HepG2 (cell line): ENCODE measurements around the gene LEMD3. TPM values are rescaled to one million over a fixed set of nuclear protein-coding genes. Genes with fewer than 3 reads are reported as not detected.

Experiments used
- ATAC-seq: fragments of 200-7000 bp; cut with Tn5 transposase; 3 replicates; pipeline ENCODE4 v1.9.1; 2020; ENCODE audit warnings: mild to moderate bottlenecking, moderate library complexity
- BruUV-seq: library from RNA; stranded (reverse); fragments of 400-500 nt; replicated peaks from 2 replicates; lab custom pipeline; 2021; lab: Mats Ljungman, UMichigan
- CTCF ChIA-PET: fragments of 300-600 bp; formaldehyde crosslinking; extraction: SDS; loops from one replicate; lab custom pipeline; 2021; ENCODE audit warnings: low total read pairs, inconsistent platforms, low intra/inter-chr PET ratio; lab: Yijun Ruan, JAX
- POLR2A ChIA-PET: fragments of 350-600 bp; sonication (Branson Sonifier 250); formaldehyde crosslinking; loops from one replicate; lab custom pipeline; 2020; ENCODE audit warnings: antibody characterized with exemption, inconsistent platforms; lab: Yijun Ruan, JAX
- DNase-seq: peaks from one replicate; pipeline ENCODE4 v3.0.0-alpha.2; 2015; ENCODE audit warnings: low spot score
- FAIRE-seq: peaks from 3 replicates; lab custom pipeline; 2011; peaks lifted over from hg19 to GRCh38; lab: Jason Lieb, UNC
- H2AFZ ChIP-seq: one replicate; pipeline ENCODE4 v1.6.1; 2011; ENCODE audit warnings: low read length, inconsistent platforms
- H3K27ac ChIP-seq: fragments of 300-600 bp; 3 replicates; pipeline ENCODE4 v1.8.0; 2011; ENCODE audit warnings: mixed run types, mild to moderate bottlenecking, mixed read lengths, low read length, inconsistent platforms; ENCODE audit not compliant: insufficient read depth; ENCODE audit errors: extremely low read length
- H3K27me3 ChIP-seq, 2 experiments: fragments of 200-600 bp in 1 of 2; 2 replicates in 1 of 2; 3 replicates in 1 of 2; pipeline versions ENCODE4 v1.6.0 to v1.8.0; 2011; ENCODE audit warnings: low read length in 2 of 2, mild to moderate bottlenecking in 2 of 2, moderate library complexity in 2 of 2, inconsistent platforms in 1 of 2; ENCODE audit not compliant: insufficient read depth in 2 of 2, control insufficient read depth in 1 of 2
- H3K36me3 ChIP-seq, 2 experiments: fragments of 200-600 bp in 1 of 2; replicated peaks in 1 of 2; 2 replicates in 1 of 2; 3 replicates in 1 of 2; pipeline versions ENCODE4 v1.5.1 to v1.8.0; 2011; ENCODE audit warnings: low read length in 2 of 2, inconsistent platforms in 1 of 2; ENCODE audit not compliant: insufficient read depth in 2 of 2, control insufficient read depth in 1 of 2
- H3K4me1 ChIP-seq: 2 replicates; pipeline ENCODE4 v1.5.1; 2012; ENCODE audit warnings: low read length, inconsistent platforms; ENCODE audit not compliant: insufficient read depth
- H3K4me2 ChIP-seq: 2 replicates; pipeline ENCODE4 v1.6.0; 2011; ENCODE audit warnings: low read depth, low read length, inconsistent platforms
- H3K4me3 ChIP-seq, 3 experiments: fragments of 200-600 bp in 1 of 3; sonication (generic), shearing (Covaris generic) in 1 of 3; replicated peaks in 1 of 3; 2 replicates each; pipeline ENCODE4 v1.5.1; 2011 to 2016; ENCODE audit warnings: low read length in 3 of 3, inconsistent platforms in 2 of 3, low read depth in 2 of 3, mild to moderate bottlenecking in 2 of 3, control low read depth in 1 of 3, mixed read lengths in 1 of 3; ENCODE audit not compliant: insufficient read depth in 1 of 3
- H3K79me2 ChIP-seq: one replicate; pipeline ENCODE4 v1.6.1; 2011; ENCODE audit warnings: low read length, inconsistent platforms; ENCODE audit not compliant: insufficient read depth
- H3K9ac ChIP-seq: 2 replicates; pipeline ENCODE4 v1.6.0; 2011; ENCODE audit warnings: mild to moderate bottlenecking, low read depth, low read length, inconsistent platforms; ENCODE audit not compliant: insufficient read depth
- H3K9me3 ChIP-seq: 2 replicates; pipeline ENCODE4 v1.5.1; 2012; ENCODE audit warnings: mild to moderate bottlenecking, low read length
- H4K20me1 ChIP-seq: 2 replicates; pipeline ENCODE4 v1.6.0; 2011; ENCODE audit warnings: inconsistent platforms, mild to moderate bottlenecking, low read length, moderate library complexity; ENCODE audit not compliant: insufficient read depth
- ARID3A ChIP-seq: IDR thresholded peaks from 2 replicates; pipeline ENCODE4 v1.6.1; 2012; ENCODE audit warnings: low read depth, low read length, improper control_type of control experiment
- ASH2L ChIP-seq: fragments of 300-600, 200-600 bp; sonication (generic); IDR thresholded peaks from 2 replicates; pipeline ENCODE4 v1.7.0; 2017; ENCODE audit warnings: low read depth, mild to moderate bottlenecking, moderate library complexity, mixed read lengths, low read length; ENCODE audit not compliant: insufficient read length
- CREBL2 ChIP-seq: sonication (generic); formaldehyde crosslinking; IDR thresholded peaks from 2 replicates; pipeline ENCODE4 v1.8.1; 2023; ENCODE audit warnings: missing genetic modification reagents, mild to moderate bottlenecking, borderline replicate concordance
- DMTF1 ChIP-seq: sonication (generic); formaldehyde crosslinking; IDR thresholded peaks from 2 replicates; pipeline ENCODE4 v1.4.0; 2020; ENCODE audit warnings: mild to moderate bottlenecking, missing genetic modification reagents
- GABPA ChIP-seq, 2 experiments: IDR thresholded peaks; 2 replicates each; pipeline ENCODE4 v1.6.1; 2011 to 2016; ENCODE audit warnings: low read depth in 2 of 2, low read length in 1 of 2, missing biosample characterization in 1 of 2, missing genetic modification characterization in 1 of 2
- KAT2B ChIP-seq: fragments of 150-350 bp; IDR thresholded peaks from 2 replicates; pipeline ENCODE4 v1.6.1; 2014; ENCODE audit warnings: low read depth, low read length, borderline replicate concordance
- KMT2B ChIP-seq: IDR thresholded peaks from 2 replicates; pipeline ENCODE4 v1.6.1; 2016; ENCODE audit warnings: missing genetic modification reagents, missing compliant biosample characterization
- MAF1 ChIP-seq: sonication (generic); formaldehyde crosslinking; IDR thresholded peaks from 2 replicates; pipeline ENCODE4 v1.5.0; 2020; ENCODE audit warnings: missing genetic modification reagents, borderline replicate concordance
- NFIB ChIP-seq: sonication (generic); formaldehyde crosslinking; IDR thresholded peaks from 2 replicates; pipeline ENCODE4 v1.9.0; 2021; ENCODE audit warnings: missing genetic modification reagents, mild to moderate bottlenecking, borderline replicate concordance
- ZBTB7B ChIP-seq: sonication (generic); formaldehyde crosslinking; IDR thresholded peaks from 2 replicates; pipeline ENCODE4 v1.4.0; 2020; ENCODE audit warnings: missing genetic modification reagents
- ZFP41 ChIP-seq: sonication (generic); formaldehyde crosslinking; IDR thresholded peaks from 2 replicates; pipeline ENCODE4 v1.4.0; 2020; ENCODE audit warnings: mild to moderate bottlenecking, missing genetic modification reagents, borderline replicate concordance
- ZNF160 ChIP-seq: sonication (generic); formaldehyde crosslinking; IDR thresholded peaks from 2 replicates; pipeline ENCODE4 v1.8.0; 2022; ENCODE audit warnings: mild to moderate bottlenecking, inconsistent platforms, missing genetic modification reagents
- ZNF282 ChIP-seq: fragments of 450-650 bp; IDR thresholded peaks from 2 replicates; pipeline ENCODE4 v1.6.1; 2018; ENCODE audit not compliant: partially characterized antibody
- ZNF317 ChIP-seq: sonication (generic); formaldehyde crosslinking; IDR thresholded peaks from 2 replicates; pipeline ENCODE4 v1.5.0; 2020; ENCODE audit warnings: mild to moderate bottlenecking, missing genetic modification reagents
- ZNF382 ChIP-seq: sonication (generic); formaldehyde crosslinking; IDR thresholded peaks from 2 replicates; pipeline ENCODE4 v1.5.0; 2020; ENCODE audit warnings: missing genetic modification reagents, mild to moderate bottlenecking, borderline replicate concordance
- ZNF556 ChIP-seq: sonication (generic); formaldehyde crosslinking; IDR thresholded peaks from 2 replicates; pipeline ENCODE4 v1.4.0; 2020; ENCODE audit warnings: mild to moderate bottlenecking, missing genetic modification reagents, borderline replicate concordance
- ZNF616 ChIP-seq: sonication (generic); formaldehyde crosslinking; IDR thresholded peaks from 2 replicates; pipeline ENCODE4 v1.5.0; 2020; ENCODE audit warnings: low read depth, mild to moderate bottlenecking, missing genetic modification reagents
- ZNF713 ChIP-seq: sonication (generic); formaldehyde crosslinking; IDR thresholded peaks from 2 replicates; pipeline ENCODE4 v1.4.0; 2020; ENCODE audit warnings: mild to moderate bottlenecking, missing genetic modification reagents
- in situ Hi-C: cut with HindIII; loops from 2 replicates; pipeline ENCODE4 v1.10.0; 2017; ENCODE audit warnings: low pct_unique_long_range_greater_than_20kb; ENCODE audit not compliant: extremely low pct_ligation_motif_present
- intact Hi-C: fragments of 100-400 bp; cut with micrococcal nuclease; formaldehyde crosslinking; loops from one replicate; pipeline ENCODE4 v1.10.0; 2022; ENCODE audit not compliant: unreplicated experiment
- polyA plus RNA-seq, 8 experiments: library from polyadenylated mRNA; depleted of rRNA in 3 of 8; stranded (reverse) in 7 of 8; unstranded in 1 of 8; fragments of >200 nt; fragmentation: Illumina TruSeq in 4 of 8; extraction: Trizol in 4 of 8; gene quantifications; 2 replicates each; pipeline versions ENCODE4 v1.2.1 to v1.2.3, GENCODE V29; 2011 to 2016; ENCODE audit warnings: low read depth in 4 of 8, missing spikeins in 1 of 8, mixed read lengths in 1 of 8; ENCODE audit not compliant: insufficient read depth in 1 of 8
- total RNA-seq, 5 experiments: library from RNA; depleted of rRNA; stranded (reverse); fragments of >200 nt; fragmentation: Illumina TruSeq; extraction: Trizol; gene quantifications; 2 replicates each; pipeline ENCODE4 v1.2.3, GENCODE V29; 2016; ENCODE audit warnings: low read depth in 1 of 5

LEMD3 gene
- total and polyA plus RNA-seq, 2 of the 13 experiments (the other 11 are each of a cell fraction or from before 2014, with no cell fraction given) = 9.3 to 18.7 TPM

- TF ChIP-seq CREBL2 = no peak
Measured at GRCh38 chr12:65147312-65147905, 22.0 kb upstream of the LEMD3 start (continued).

- POLR2A ChIA-PET = no interaction called here
- Histone ChIP-seq H3K4me2 (no peak overlapping the region), H4K20me1 (no peaks in the 10 kb centered on the region), H3K27me3 (no peaks in the 10 kb centered on the region; a peak in 2 of 5 replicates), H3K9ac (no peak overlapping the region), H2AFZ (no peak overlapping the region), H3K79me2 (no peaks in the 10 kb centered on the region), H3K27ac (no peak overlapping the region), H3K36me3 (no peaks in the 10 kb centered on the region), H3K4me3 (no peak overlapping the region), H3K9me3 (no peaks in the 10 kb centered on the region), H3K4me1 (no peaks in the 10 kb centered on the region)
- TF ChIP-seq KAT2B = no peak
- TF ChIP-seq ZNF317 (CRISPR knock-in tag) = no peak
- no peak for TF ChIP-seq ZBTB7B (CRISPR knock-in tag)
- TF ChIP-seq ZNF282 = no peak
- no peak for TF ChIP-seq ZNF616 (CRISPR knock-in tag)
- TF ChIP-seq MAF1 (CRISPR knock-in tag) = no peak
- TF ChIP-seq ZNF713 (CRISPR knock-in tag) = no peak
- TF ChIP-seq DMTF1 (CRISPR knock-in tag) = no peak
- no peak for TF ChIP-seq ARID3A
- no peak for TF ChIP-seq ZNF556
- TF ChIP-seq KMT2B (CRISPR knock-in tag) = no peak
- no peak for TF ChIP-seq ZFP41 (CRISPR knock-in tag)
- no peak for TF ChIP-seq NFIB (CRISPR knock-in tag)
- no peak for TF ChIP-seq ASH2L
- TF ChIP-seq ZNF160 (CRISPR knock-in tag) = no peak
- no peak for TF ChIP-seq ZNF382 (CRISPR knock-in tag)
- no peak for TF ChIP-seq GABPA (IDR thresholded peaks at IDR 0.05; ENCODE audit: low read depth, low read length)
- no peak for TF ChIP-seq GABPA (CRISPR knock-in tag; IDR thresholded peaks at IDR 0.05; ENCODE audit: low read depth)
- ATAC-seq (no peak), FAIRE-seq (no peak), DNase-seq (peak; percentile 2)
- intact Hi-C loops = no loop called here
- in situ Hi-C loops = no loop called here
- no TSS peak for BruUV-seq
- CTCF ChIA-PET = no interaction called here
Measured at GRCh38 chr12:65152012-65152411, 17.4 kb upstream of the LEMD3 start.
